Mucosa of rectum (tissue), 2 donors: ENCODE results near the gene OXSR1.
"Not testable (repeated sequence)": the region's sequence is repeated elsewhere in the genome, so short reads cannot be mapped to it uniquely, and the experiment has no call there.

ENCODE experiments used
- H3K27ac ChIP-seq, 2 donors: one replicate each; pipeline ENCODE4 v1.7.0; 2013; ENCODE audit warnings: inconsistent platforms in 2 of 2, low read depth in 2 of 2, low read length in 2 of 2
- H3K27me3 ChIP-seq, 2 donors: one replicate each; pipeline ENCODE4 v1.7.0; 2013; ENCODE audit warnings: low read length in 2 of 2; ENCODE audit not compliant: control insufficient read depth in 2 of 2, insufficient read depth in 2 of 2
- H3K36me3 ChIP-seq, 2 donors: one replicate each; pipeline ENCODE4 v1.7.0; 2013; ENCODE audit warnings: low read length in 2 of 2; ENCODE audit not compliant: control insufficient read depth in 2 of 2, insufficient read depth in 2 of 2
- H3K4me1 ChIP-seq, 2 donors: one replicate each; pipeline ENCODE4 v1.7.0; 2013; ENCODE audit warnings: low read length in 2 of 2, mild to moderate bottlenecking in 1 of 2; ENCODE audit not compliant: control insufficient read depth in 2 of 2, insufficient read depth in 2 of 2
- H3K4me3 ChIP-seq, 2 donors: one replicate each; pipeline ENCODE4 v1.7.0; 2013; ENCODE audit warnings: low read length in 2 of 2
- H3K9ac ChIP-seq, 2 donors: one replicate each; pipeline ENCODE4 v1.7.0; 2013; ENCODE audit warnings: low read length in 2 of 2, low read depth in 1 of 2, mild to moderate bottlenecking in 1 of 2
- H3K9me3 ChIP-seq, 2 donors: one replicate each; pipeline ENCODE4 v1.7.0; 2013; ENCODE audit warnings: low read length in 2 of 2; ENCODE audit not compliant: control insufficient read depth in 2 of 2
- donor health status: healthy.
- donor health status: Normal muscosa, but diverticular disease.

Gene OXSR1

GRCh38 chr3:38276081-38276916, 111.0 kb downstream of the OXSR1 start:
- Histone ChIP-seq H3K4me1 (no peaks in the 10 kb centered on the region), H3K4me3 (no peak overlapping the region), H3K27ac (no peak overlapping the region), H3K36me3 (peaks cover 0 to 3% of the 10 kb centered on the region in 2 donors), H3K9ac (no peak overlapping the region), H3K9me3 (no peaks in the 10 kb centered on the region), H3K27me3 (no peaks in the 10 kb centered on the region)

- no peak overlapping the region for H3K4me3 ChIP-seq
- no peaks in the 10 kb centered on the region for H3K4me1 ChIP-seq
- H3K36me3 ChIP-seq = peaks cover 0 to 3% of the 10 kb centered on the region in 2 donors
- no peaks in the 10 kb centered on the region for H3K27me3 ChIP-seq
- H3K27ac ChIP-seq = no peak overlapping the region
- H3K9ac ChIP-seq = no peak overlapping the region
- H3K9me3 ChIP-seq = no peaks in the 10 kb centered on the region
Measured at GRCh38 chr3:38276917-38277630, 111.7 kb downstream of the OXSR1 start.

- Histone ChIP-seq H3K36me3 (peaks cover 0 to 3% of the 10 kb centered on the region in 2 donors), H3K27ac (no peak overlapping the region), H3K9me3 (no peaks in the 10 kb centered on the region), H3K9ac (no peak overlapping the region), H3K27me3 (no peaks in the 10 kb centered on the region), H3K4me3 (no peak overlapping the region), H3K4me1 (no peaks in the 10 kb centered on the region)
Measured at GRCh38 chr3:38278841-38279240, 113.5 kb downstream of the OXSR1 start.

GRCh38 chr3:38281895-38282686, 116.8 kb downstream of the OXSR1 start, which contains the start of gene SLC22A14:
TSS of gene SLC22A14 (plus strand) at chr3:38282294. CDS start at chr3:38306027, 23,733 bp downstream.
- H3K27me3 ChIP-seq = no peaks in the 10 kb centered on the region
- H3K9me3 ChIP-seq = no peaks in the 10 kb centered on the region
- no peaks in the 10 kb centered on the region for H3K36me3 ChIP-seq
- no peak within 1 kb of the TSS for H3K4me3 ChIP-seq
- H3K9ac ChIP-seq = no peak within 1 kb of the TSS
- no peaks in the 10 kb centered on the region for H3K4me1 ChIP-seq
- H3K27ac ChIP-seq = no peak within 1 kb of the TSS

GRCh38 chr3:38283810-38284755, 118.7 kb downstream of the OXSR1 start:
- Histone ChIP-seq H3K9ac (no peak overlapping the region), H3K27ac (no peak overlapping the region), H3K9me3 (no peaks in the 10 kb centered on the region), H3K36me3 (no peaks in the 10 kb centered on the region), H3K27me3 (no peaks in the 10 kb centered on the region), H3K4me1 (no peaks in the 10 kb centered on the region), H3K4me3 (no peak overlapping the region)

GRCh38 chr3:38284756-38285150, 119.4 kb downstream of the OXSR1 start:
- Histone ChIP-seq H3K27ac (no peak overlapping the region), H3K4me1 (no peaks in the 10 kb centered on the region), H3K9me3 (no peaks in the 10 kb centered on the region), H3K27me3 (no peaks in the 10 kb centered on the region), H3K4me3 (no peak overlapping the region), H3K36me3 (no peaks in the 10 kb centered on the region), H3K9ac (no peak overlapping the region)

GRCh38 chr3:38289286-38290217, 124.2 kb downstream of the OXSR1 start:
- not testable (repeated sequence) for H3K27me3 ChIP-seq, H3K36me3 ChIP-seq, H3K9me3 ChIP-seq, H3K9ac ChIP-seq, H3K4me3 ChIP-seq, H3K4me1 ChIP-seq, H3K27ac ChIP-seq

GRCh38 chr3:38297053-38297452, 131.7 kb downstream of the OXSR1 start:
- H3K27me3 ChIP-seq, H3K4me1 ChIP-seq, H3K9me3 ChIP-seq, H3K36me3 ChIP-seq, H3K9ac ChIP-seq, H3K4me3 ChIP-seq, H3K27ac ChIP-seq: not testable (repeated sequence)

GRCh38 chr3:38297537-38297936, 132.2 kb downstream of the OXSR1 start:
- Histone ChIP-seq H3K27me3 (no peaks in the 10 kb centered on the region), H3K36me3 (no peaks in the 10 kb centered on the region), H3K27ac (no peak overlapping the region), H3K4me3 (no peak overlapping the region), H3K9me3 (no peaks in the 10 kb centered on the region), H3K4me1 (no peaks in the 10 kb centered on the region), H3K9ac (no peak overlapping the region)
